ENCODE measurements around the gene GBF1.

The GBF1 gene

DNA sequence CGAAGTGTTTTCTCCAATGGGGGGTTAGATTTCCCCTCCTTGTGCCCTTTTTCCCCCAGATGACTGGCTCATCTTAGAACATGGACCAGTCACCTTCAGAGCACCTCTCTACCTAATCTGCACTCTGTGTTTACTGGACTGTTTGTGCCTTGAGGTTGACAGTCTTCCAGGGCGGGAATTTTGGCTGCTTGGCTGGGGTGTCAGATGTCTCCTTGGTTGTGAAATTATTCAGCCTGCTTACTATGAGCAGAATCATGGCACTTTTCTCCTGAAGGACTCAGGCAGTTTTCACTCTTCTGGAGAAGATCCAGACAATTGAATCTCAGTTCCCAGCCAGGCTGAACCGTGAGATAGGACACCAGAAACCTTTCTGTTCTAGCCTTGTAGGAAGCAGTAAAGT, 89.9 kb downstream of the GBF1 start:
- TF ChIP-seq, protein P1, sequence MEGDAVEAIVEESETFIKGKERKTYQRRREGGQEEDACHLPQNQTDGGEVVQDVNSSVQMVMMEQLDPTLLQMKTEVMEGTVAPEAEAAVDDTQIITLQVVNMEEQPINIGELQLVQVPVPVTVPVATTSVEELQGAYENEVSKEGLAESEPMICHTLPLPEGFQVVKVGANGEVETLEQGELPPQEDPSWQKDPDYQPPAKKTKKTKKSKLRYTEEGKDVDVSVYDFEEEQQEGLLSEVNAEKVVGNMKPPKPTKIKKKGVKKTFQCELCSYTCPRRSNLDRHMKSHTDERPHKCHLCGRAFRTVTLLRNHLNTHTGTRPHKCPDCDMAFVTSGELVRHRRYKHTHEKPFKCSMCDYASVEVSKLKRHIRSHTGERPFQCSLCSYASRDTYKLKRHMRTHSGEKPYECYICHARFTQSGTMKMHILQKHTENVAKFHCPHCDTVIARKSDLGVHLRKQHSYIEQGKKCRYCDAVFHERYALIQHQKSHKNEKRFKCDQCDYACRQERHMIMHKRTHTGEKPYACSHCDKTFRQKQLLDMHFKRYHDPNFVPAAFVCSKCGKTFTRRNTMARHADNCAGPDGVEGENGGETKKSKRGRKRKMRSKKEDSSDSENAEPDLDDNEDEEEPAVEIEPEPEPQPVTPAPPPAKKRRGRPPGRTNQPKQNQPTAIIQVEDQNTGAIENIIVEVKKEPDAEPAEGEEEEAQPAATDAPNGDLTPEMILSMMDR (IDR thresholded peaks at IDR 0.05; ENCODE audit: insufficient read depth, low read depth, low read length, missing control alignments) = no peak

DNA sequence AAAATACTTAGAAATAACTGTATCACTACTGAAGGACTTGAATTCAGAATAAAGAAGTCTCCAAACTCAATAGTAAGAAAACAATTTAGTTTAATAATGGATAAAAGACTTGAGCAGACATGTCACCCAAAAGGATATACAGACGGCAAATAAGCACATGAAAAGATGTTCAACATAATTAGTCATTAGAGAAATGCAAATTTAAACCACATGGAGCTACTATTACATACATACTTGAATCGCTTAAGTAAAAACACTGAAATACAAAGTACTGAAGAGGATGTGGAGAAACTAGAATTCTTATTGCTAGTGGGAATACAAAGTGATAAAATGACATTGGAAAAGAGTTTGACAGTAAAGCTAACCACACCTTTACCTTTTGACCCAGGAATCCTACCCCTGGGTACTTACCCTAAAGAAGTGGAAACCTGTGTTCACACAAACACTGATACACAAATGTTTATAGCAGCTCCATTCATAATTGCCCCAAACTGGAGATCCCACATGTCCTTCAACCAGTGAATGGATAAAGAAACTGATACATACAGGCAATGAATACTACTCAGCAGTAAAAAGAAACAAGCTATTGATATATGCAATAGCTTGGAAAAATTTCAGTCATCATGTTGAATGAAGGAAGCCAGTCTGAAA, 95.8 kb downstream of the GBF1 start:
- TF ChIP-seq, protein P1 (IDR thresholded peaks at IDR 0.05; ENCODE audit: insufficient read depth, low read depth, low read length, missing control alignments) = no peak
- DNase-seq (ENCODE audit: low read depth) = no peak
- no peak overlapping the region for H3K4me3 ChIP-seq (ENCODE audit: low read depth, low read length)

More for the DNA sequence above, 89.9 kb downstream of the GBF1 start:
- H3K4me3 ChIP-seq (ENCODE audit: low read depth, low read length) = no peak overlapping the region
- DNase-seq (ENCODE audit: low read depth) = no peak

DNA sequence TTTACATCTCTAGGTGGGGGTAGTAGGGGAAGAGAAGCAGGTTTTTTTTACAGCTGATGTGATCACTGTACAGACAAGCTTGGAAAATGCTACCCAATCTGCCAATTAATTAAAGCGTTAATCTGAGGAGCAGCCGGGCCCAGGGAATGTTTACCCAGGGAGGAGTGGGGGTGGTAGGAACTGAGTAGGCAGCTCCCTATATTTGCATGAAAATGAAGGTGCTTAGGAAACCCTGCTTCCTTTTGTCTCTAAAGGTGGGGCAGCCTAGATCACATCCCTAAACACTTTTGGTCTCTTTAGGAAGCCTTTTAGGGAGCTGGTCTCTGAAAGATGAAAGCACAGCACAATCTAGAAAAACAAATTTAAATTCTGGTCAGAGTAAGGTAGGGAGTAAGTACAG, 97.1 kb downstream of the GBF1 start:
- TF ChIP-seq, protein P1 (IDR thresholded peaks at IDR 0.05; ENCODE audit: insufficient read depth, low read depth, low read length, missing control alignments) = no peak
- no peak for DNase-seq (ENCODE audit: low read depth)
- no peak overlapping the region for H3K4me3 ChIP-seq (ENCODE audit: low read depth, low read length)

DNA sequence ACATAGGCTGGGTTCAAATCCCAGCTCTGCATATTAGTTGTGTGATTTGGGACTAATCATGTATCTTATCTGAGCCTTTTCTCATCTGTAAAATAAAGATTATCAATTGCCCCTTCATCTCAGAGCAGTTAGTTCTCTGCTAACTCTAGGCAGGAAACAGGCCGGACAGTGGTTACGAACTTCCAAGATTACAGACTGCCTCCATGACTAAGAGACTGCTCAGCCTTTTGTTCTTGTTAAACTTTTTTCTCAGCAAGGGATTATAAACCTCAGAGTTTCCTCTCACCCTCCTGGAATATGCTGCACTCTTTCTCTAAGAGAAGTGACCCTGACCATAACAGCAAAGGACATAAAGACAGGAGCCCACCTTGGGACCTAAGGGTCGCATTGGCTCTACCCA, 97.6 kb downstream of the GBF1 start:
- DNase-seq (ENCODE audit: low read depth) = no peak
- no peak overlapping the region for H3K4me3 ChIP-seq (ENCODE audit: low read depth, low read length)
- TF ChIP-seq, protein P1 (IDR thresholded peaks at IDR 0.05; ENCODE audit: insufficient read depth, low read depth, low read length, missing control alignments) = no peak

DNA sequence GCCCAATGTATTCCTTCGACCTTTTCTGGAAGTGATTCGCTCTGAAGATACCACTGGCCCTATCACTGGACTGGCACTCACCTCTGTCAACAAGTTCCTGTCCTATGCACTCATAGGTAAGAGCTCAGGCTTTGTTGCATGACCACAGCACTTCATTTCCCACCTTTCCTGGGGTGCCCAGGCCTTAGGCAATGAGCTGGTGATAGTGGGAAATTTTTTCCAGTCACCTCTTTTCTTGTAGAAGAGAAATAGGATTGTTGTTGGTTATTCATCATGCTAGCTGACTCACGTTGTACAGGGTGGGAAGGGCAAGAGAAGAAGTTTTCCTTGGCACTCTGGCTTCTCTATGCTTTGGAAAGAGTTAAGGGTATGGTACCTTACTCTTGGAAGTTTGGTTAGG, 98.7 kb downstream of the GBF1 start:
- TF ChIP-seq, protein P1 (IDR thresholded peaks at IDR 0.05; ENCODE audit: insufficient read depth, low read depth, low read length, missing control alignments) = no peak
- H3K4me3 ChIP-seq (ENCODE audit: low read depth, low read length) = no peak overlapping the region
- no peak for DNase-seq (ENCODE audit: low read depth)

DNA sequence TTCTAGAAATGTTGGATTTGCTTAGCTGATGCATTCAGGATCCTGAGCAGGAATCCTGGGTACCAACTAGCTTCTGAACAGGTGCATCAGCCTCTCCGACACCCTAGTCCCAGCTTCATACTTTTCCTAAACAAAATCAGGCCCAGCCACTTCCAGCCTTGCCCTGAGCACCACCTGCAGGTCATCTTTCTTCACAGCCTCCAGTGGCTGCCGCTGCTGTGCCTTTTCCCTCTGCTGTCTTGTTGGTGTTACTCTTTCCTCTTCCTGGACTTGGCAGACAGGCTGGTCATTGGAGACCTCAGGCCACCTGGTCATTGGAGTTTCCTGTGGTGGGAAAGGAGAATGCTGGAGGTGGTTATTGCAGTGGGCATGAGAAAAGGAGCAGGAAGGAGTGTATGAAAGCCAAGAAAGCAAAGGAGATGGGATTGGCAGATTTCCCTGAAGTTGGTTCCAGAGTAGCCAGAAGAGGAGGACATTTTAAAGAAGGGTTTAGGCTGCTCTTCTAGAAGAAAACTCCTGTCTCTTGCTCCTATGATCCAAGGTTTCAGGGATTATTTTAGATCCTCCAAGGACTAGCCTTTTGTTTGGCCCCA, 102.0 kb downstream of the GBF1 start:
- DNase-seq (ENCODE audit: low read depth) = peak; percentile 14
- TF ChIP-seq, protein P1 (IDR thresholded peaks at IDR 0.05; ENCODE audit: insufficient read depth, low read depth, low read length, missing control alignments) = peak; percentile 30
- no peak overlapping the region for H3K4me3 ChIP-seq (ENCODE audit: low read depth, low read length)
